HG03196 (cell line): ENCODE measurements around the gene RAB10.
"Not testable (repeated sequence)": the region's sequence is repeated elsewhere in the genome, so short reads cannot be mapped to it uniquely, and the experiment has no call there.

ENCODE experiments used
- ATAC-seq: cut with Tn5 transposase; IDR thresholded peaks from one replicate; pipeline ENCODE4 v1.9.1; 2021; ENCODE audit not compliant: unreplicated experiment

RAB10 gene

DNA sequence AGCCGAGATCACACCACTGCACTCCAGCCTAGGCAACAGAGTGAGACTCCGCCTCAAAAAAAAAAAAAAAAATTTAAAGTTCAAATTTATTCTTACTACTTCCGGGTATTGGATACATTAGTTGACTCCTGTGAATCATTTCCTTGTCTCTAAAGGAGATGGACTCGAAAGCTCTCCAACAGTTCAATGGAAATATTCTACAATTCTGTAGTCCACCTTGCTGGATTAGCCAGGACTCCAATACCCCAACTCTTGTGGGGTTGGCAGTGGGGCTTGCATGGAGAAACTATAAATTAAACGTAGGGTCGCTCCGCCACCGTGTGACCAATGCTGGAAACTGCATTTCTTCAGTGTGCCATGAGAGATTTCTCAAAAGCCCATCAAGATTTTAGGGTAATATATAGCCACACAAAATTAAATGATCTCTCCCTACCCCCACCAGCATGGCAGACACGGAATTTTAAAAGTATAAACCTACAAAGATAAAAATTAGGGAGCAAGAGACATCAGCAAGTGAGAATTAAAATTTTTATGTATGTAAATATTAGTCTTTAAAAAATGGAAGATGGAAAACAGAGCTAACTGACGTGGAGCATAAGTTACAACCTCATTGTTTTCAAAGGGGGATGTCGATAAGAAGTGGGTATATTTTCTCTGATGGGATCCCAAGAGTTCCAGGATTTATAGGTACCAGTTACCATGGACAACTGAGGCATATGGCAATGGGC is 111.2 kb downstream of the RAB10 start:
- ATAC-seq: no peak

DNA sequence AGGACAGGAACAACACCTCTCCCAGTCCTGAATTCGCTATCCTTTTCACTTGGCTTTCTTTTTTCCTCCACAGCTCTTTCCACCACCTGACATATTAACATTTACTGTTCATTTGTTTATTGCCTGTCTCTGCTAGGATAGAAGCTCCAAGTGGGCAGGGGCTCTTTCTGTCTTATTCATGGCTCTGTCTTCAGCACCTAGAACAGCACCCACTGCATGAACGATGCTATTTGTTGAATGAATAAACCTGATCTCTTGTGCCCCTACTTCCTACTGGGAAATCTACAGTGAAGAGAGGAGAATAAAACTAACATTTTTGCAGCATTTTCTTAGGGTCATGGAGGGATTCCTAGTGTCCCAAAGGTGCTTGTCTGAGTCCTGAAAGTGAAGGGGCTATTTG is 114.6 kb downstream of the RAB10 start:
- ATAC-seq: no peak

DNA sequence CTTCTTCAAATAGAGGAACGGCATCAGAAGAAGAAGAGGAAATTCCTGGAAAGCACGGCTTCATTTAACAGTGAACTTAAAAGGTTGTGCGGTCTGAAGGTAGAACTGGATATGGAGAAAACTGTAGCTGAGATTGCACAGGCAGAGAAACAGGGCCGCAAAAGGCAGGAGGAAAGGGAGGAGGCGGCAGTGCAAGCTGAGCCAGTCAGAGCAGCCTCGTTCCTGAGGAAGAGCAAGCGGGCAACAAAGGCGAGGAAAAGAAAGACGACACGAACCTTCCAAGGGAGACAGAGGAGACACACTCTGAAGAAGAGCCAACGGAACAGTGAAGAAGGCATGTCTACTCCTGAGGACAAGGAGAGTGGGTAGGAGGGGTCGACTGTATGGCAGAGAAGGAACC is 116.4 kb downstream of the RAB10 start:
- no peak for ATAC-seq

DNA sequence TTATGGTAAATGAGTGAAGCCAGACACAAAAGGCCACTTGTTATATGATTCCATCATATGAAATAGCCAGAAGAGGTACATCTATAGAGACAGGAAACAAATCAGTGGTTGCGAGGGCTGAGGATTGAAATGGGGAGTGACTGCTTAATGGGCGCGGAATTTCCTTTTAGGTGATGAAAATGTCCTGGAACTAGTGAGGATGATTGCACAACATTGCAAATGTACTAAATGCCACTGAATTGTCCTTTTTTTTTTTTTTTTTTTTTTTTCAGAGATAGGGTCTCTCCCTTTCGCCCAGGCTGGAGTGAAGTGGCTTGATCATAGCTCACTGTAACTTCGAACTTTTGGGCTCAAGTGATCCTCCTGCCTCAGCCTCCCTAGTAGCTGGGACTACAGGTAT is 123.7 kb downstream of the RAB10 start:
- no peak for ATAC-seq

DNA sequence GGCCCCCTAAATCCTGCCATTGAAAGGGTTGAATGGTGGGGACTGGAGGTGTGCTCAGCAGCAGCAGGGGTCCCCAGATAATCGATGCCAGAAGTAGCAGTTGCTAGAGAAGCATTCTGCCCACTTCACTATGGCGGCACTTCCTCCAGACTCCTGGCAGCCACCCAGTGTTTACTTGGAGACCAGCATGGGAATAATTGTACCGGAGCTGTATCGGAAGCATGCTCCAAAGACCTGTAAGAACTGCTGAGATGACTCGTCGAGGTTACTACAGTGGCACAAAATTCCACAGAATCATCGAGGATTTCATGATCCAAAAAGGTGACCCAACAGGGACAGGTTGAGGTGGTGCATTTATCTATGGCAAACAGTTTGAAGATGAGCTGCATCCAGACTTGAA is 128.0 kb downstream of the RAB10 start:
- ATAC-seq: no peak

DNA sequence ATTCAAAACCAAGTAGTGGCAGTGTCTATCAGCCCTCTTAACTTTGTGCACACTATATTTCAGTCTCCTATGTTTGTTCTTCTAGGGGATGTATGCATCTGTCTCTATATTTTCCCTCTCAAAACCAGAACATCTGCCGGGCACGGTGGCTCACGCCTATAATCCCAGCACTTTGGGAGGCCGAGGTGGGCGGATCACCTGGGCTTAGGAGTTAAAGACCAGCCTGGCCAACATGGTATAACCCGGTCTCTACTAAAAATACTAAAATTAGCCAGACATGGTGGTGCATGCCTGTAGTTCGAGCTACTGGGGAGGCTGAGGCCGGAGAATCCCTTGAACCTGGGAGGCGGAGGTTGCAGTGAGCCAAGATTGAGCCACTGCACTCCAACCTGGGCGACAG is 129.1 kb downstream of the RAB10 start:
- ATAC-seq: no peak

DNA sequence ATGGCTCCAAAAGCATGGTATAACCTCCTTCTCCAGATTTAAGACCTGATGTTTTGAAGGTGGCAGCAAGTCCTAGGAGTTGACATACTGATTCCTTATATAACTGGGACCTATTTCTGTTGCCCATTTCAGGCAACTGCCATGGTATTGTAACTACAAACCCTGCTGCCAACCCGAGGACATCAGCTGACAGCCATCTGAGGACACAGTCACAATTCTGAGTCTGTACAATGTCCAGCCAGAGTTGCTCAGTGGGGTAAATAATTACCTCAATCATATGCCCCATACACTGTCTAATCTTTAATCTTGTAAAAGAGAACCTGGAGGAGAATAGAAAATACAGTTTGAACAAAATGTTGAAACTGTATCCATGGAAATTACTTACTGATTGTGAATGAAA is 130.3 kb downstream of the RAB10 start:
- no peak for ATAC-seq

DNA sequence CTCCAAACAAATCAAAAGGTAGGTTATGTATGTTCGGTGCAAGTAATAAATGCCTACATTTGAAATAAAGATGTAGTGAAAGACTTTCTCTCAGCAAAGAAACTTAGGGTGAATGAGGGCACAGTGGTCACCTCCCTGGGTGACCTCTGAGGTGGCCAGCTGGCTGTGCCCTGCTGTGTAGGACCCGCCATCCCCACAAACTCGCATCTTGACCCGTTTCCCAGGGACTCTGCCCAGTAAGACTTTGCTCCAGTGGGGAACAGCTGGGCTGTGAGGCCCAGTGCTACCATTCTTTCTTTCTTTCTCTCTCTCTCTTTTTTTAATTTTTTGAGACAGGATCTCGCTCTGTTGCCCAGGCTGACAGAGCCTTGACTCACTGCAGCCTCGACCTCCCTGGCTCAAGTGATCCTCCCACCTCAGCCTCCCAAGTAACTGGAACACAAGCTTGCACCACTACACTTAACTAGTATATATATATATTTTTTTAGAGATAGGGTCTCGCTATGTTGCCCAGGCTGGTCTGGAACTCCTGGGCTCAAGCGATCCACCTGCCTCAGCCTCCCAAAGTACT is 130.8 kb downstream of the RAB10 start:
- ATAC-seq: no peak

DNA sequence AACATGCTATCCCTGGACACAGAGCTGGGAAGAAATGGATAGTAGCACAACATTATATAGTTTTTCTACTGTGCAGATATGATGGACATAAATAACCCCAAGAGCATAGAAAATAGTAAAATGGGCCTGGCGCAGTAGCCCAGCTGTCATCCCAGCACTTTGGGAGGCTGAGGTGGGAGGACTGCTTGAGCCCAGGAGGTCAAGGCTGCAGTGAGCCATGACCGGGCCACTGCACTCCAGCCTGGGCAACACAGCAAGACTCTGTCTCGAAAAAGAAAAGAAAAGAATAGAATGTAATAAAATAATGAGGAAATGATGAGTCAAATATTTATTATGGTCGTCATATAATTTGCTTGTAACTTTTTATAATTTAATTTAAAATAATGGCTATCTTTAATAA is 131.5 kb downstream of the RAB10 start:
- no peak for ATAC-seq

DNA sequence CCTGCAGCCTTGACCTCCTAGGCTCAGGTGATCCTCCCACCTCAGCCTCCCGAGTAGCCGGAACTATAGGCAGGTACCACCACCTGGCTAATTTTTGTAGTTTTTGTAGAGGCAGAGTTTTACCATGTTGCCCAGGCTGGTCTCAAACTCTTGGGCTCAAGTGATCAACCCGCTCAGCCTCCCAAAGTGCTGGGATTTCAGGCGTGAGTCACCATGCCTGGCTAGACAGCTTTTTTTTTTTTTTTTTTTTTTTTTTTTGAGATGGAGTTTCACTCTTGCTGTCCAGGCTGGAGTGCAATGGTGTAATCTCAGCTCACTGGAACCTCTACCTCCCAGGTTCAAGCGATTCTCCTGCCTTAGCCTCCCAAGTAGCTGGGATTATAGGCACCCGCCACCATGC is 132.7 kb downstream of the RAB10 start:
- not testable (repeated sequence) for ATAC-seq

DNA sequence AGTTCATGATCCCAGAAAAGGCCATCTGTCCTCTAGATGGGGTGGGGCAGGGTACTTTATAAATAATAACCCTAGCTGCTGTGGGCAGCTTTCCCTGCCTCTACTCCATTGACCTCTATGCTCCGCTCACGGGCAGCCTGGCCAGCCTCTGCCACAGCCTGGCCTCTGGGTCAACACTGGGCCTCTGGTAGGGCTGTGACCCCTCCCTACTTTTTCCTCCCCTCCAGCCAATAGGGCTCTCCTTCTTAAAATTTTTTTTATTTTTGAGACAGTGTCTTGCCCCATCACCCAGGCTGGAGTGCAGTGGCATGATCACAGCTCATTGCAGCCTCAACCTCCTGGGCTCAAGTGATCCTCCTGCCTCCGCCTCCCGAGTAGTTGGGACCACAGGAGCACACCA is 134.9 kb downstream of the RAB10 start:
- no peak for ATAC-seq

DNA sequence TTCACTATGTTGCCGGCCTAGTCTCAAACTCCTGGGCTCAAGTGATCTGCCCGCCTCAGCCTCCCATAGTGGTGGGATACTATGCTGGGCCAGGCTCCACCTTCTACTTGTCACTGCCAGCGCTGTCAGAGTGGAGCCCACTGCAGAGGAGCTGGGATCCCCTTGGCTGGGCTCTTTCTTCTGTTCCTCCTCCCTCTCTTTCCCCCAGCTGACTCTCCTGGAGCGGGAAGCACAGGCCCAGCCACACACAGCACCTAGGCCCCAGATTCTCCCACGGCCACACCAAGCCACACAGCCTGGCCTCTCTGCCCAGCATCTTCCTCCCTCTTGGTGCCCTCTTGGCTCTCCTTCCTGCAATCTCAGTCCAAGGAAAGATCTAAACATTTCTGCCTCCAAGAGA is 135.3 kb downstream of the RAB10 start:
- no peak for ATAC-seq

DNA sequence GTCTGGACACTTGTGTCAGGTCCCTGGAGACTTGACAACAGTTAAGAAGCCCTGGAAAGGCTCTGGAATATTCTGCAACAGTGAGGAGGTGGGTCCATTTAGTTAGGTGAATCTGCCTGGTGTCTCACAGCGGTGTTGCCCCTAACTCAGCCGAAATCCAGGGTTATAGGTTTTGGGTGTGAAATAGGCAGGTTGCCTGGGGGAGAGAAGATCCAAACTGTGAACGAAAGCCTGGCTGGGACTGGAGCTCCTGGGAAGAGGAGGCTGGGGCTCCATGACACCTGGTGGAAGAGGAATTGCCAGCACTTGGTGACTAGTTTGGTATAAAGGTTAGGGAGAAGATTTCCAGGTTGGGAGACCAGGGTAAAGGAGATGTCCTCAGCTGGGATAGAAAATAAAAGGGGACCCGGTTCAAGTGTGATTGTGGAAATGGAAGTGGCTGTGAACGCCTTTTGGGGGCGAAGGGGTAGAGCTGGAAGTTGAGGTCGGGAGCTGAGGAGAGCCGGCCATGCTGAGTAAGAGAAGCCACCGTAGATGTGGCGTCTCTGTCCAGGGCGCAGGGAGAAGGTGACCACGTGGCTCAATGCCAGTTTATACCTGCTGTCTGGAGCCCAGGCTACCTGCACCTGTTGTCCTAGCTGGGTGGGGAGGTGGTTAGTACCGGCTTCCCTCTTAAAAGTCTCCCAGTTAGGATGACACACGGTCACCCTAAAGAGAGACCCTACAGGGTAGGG is 136.0 kb downstream of the RAB10 start:
- ATAC-seq: no peak

DNA sequence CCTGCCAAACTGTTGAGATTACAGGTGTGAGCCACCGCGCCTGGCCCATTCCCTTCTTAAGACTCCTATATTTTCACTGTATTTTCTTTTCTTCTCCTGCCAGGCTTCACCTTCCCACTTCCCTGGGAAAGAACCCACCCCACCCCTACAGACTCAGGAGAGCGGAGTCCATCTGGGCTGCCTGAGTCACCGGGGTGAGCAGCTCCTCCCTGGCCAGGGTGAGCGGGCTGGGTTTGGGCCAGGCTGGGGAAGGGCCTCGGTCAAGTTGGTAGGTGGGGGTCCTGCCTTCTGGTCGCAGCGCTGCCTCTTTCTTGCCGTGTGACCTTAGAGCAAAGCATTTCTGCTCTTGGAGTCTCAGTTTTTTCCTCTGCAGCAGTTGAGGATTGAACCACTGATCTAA is 136.9 kb downstream of the RAB10 start:
- no peak for ATAC-seq

DNA sequence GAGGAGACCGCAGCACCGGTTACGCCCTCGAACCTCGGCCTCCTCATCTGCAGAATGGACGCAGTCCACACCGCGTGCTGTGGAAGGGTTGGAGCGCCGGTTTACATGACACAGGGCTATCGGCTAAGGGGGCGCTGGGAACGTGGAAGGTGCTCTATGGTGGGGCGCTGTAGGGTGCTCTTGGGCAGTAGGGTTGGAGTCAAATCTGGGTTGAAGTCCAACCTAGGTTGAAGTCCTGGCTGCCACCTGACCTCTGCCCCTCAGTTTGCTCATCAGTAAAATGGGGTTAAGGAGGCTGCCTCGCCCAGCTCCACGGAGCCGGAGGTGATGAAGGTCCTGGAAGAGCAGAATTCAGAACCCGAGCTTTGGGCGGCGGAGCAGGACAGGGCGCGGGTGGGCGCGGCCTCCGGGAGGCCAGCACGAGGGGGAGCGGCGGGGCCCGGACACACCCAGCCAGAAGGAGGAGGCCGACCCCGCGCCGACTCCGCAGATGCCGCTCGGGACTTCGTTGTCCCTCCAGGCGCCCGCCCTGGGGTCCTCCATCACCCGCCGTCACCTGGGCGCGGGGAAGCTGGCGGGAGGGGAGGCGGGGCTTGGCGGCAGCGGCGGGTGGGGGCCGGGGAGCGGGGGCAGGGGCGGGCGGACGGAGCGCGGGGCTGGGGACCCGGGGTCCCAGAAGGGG is 138.4 kb downstream of the RAB10 start:
- no peak for ATAC-seq

DNA sequence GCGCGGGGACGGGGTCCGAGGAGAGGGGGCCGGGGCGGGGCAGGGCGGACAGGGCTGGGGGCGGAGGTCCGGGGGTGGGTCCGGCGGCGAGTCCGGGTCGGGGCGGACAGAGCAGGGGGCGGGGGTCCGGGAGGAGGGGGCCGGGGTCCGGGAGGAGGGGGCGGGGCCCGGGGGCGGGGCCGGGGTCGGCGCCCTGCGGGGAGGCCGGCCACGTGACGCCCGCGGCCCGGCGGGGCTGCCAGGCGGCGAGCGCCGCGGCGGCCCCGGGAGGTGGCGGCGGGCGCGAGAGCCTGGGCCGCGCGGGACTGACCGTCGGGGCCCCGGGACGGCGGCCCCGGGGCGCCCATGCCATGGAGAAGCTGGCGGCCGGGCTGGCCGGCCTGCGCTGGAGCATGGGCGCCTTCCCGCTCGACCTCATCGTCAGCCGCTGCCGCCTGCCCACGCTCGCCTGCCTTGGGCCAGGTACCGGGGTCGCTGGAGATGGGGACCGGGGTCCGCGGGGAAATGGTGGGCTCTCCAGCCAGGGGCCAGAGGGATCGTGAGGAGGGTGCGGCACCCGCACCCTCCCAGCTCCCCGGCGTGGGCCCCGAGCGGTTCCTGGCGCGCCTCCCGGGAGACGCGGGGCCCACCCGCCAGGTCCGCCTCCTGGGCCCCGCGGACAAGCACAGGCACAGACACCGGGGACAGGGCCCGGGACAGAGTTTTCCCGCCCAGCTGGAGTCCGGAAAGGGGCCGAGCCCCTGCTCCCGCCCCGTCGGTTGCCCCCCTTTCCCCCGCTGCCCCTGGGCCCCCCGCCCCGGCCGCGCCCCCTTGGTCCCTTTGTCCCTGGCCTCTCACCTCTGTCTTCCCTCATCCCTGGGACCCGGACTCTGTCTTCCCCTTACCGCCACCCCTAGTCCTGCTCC is 139.2 kb downstream of the RAB10 start, which contains the start of gene GAREM2:
TSS of gene GAREM2 (plus strand) at position 218 of the 905 bp plus-strand sequence. CDS start at position 351, 133 bp downstream.
- no peak for ATAC-seq

DNA sequence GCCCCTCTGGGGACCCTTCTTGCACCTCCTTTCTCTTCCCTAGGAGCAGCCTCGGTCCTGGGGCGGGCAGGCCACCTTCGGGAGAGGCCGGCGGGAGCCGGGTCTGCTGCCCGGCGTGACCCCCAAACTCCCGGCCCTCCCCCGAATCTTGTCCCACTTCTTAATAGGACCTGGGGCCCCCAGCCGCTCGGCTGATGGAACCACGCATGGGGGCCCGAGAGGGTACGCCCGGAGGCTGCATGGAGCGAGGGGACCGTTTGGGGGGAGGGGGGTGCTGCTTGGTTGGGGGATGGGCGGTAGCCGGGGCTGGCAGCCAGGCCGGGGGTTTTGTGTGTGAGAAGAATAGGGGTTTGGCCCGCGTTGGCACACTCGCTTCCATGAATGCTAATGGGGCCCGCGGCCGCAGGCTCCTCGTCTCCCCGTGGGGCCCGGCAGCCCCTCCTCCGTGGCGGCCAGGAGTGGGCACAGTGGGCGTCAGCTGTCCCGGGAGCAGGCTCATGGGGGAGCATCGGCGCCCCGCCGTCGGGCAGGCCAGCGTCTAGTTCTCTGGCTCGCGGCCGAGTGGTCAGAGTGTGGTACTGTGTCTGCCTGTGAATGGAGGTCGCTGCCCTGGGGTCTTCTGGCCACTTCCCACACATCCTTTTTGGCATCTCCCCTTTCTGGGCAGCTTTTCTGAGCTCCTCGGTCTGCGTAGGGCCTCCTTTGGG is 140.0 kb downstream of the RAB10 start:
- no peak for ATAC-seq

DNA sequence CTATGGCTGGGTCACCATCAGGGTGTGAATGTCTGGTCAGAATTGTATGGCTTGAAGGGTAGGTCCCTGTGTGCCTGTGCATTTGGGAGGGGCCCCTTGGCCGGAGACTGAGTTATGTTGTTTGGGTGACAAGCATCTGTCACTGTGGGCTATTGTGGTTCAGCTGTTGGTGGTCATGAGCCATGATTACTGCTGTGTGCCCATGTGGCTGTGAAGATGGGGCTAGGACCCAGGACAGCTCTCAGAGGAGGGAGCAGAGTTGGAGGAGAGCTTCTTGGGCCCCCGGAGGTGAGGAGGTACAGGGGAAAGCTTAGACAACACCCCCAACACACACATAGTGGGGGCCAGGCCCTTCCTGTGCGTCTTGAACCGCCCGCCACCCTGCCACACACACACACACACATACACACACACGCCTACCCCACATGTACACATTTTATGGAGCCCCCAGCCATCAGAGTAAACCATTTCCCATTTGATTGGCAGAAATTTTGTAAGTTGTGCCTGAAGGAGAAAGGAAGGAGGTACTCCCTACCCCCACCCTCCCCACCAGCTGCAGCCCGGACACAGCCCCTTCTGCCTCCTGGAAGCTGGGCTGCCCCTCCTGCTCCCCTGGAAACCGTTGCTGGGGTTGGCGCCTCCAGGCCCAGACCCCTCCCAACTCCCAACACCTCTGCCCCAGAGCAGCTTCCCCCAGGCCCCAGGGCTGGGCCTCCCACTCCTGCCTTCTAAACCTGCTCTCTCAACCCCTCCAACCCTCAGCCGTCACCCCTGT is 141.0 kb downstream of the RAB10 start:
- no peak for ATAC-seq
